Adipose tissue (tissue), 3 donors: ENCODE measurements around the gene CHST11. TPM values are rescaled to one million over a fixed set of nuclear protein-coding genes. Genes with fewer than 3 reads are reported as not detected.
"Not testable (repeated sequence)": the region's sequence is repeated elsewhere in the genome, so short reads cannot be mapped to it uniquely, and the experiment has no call there.

Source experiments
- H3K27ac ChIP-seq: one replicate; pipeline ENCODE4 v1.5.1; 2013; ENCODE audit warnings: low read depth, low read length
- WGBS, 3 donors: extraction: QIAGEN DNeasy Blood & Tissue Kit; methylation state at CpG; one replicate each; pipeline ENCODE4 v1.1.7; 2013; 5-methylcytosine and 5-hydroxymethylcytosine counted together
- polyA plus RNA-seq, 3 donors: library from polyadenylated mRNA; stranded (reverse); fragments of 200-250 nt; gene quantifications; one replicate each; pipeline ENCODE4 v1.2.3, GENCODE V29; 2013
- donor health status: healthy with polysubstance abuse.
- donor health status: Bipolar disorder and iron deficiency.
- donor health status: healthy.

Gene CHST11
- polyA plus RNA-seq, 3 donors: 2.0 to 6.6 (median 3.6) TPM

- no peak overlapping the region for H3K27ac ChIP-seq
- WGBS, 3 donors: 81 to 90% (median 85%) methylated on average over 4 of the region's 4 CpGs
Observed at GRCh38 chr12:104600036-104600712, 143.4 kb downstream of the CHST11 start.

- WGBS, 3 donors: 80 to 93% (median 82%) methylated on average over 6 of the region's 6 CpGs
- H3K27ac ChIP-seq: no peak overlapping the region
Observed at GRCh38 chr12:104600790-104601739, 144.3 kb downstream of the CHST11 start.

GRCh38 chr12:104602406-104602805 lies 145.7 kb downstream of the CHST11 start:
- H3K27ac ChIP-seq: no peak overlapping the region
- WGBS, 3 donors: 94 to 98% (median 97%) methylated on average over 6 of the region's 6 CpGs

GRCh38 chr12:104602896-104603295 lies 146.1 kb downstream of the CHST11 start:
- H3K27ac ChIP-seq: no peak overlapping the region
- WGBS, 3 donors: 88 to 91% (median 90%) methylated on average over 2 of the region's 2 CpGs

GRCh38 chr12:104603545-104603973 lies 146.8 kb downstream of the CHST11 start:
- 93 to 100% (median 95%) methylated on average over 1 of the region's 1 CpG for WGBS, 3 donors
- H3K27ac ChIP-seq: no peak overlapping the region

- 26 to 68% (median 32%) methylated on average over 10 of the region's 10 CpGs for WGBS, 3 donors
- no peak overlapping the region for H3K27ac ChIP-seq
Observed at GRCh38 chr12:104604070-104604994, 147.6 kb downstream of the CHST11 start.

GRCh38 chr12:104604995-104605675 lies 148.4 kb downstream of the CHST11 start:
- WGBS, 3 donors: 81 to 93% (median 93%) methylated on average over 16 of the region's 16 CpGs
- H3K27ac ChIP-seq: no peak overlapping the region

- WGBS, 3 donors: 54 to 81% (median 64%) methylated on average over 10 of the region's 10 CpGs
- no peak overlapping the region for H3K27ac ChIP-seq
Observed at GRCh38 chr12:104605685-104606084, 148.9 kb downstream of the CHST11 start.

GRCh38 chr12:104608998-104609397 lies 152.2 kb downstream of the CHST11 start:
- H3K27ac ChIP-seq: no peak overlapping the region
- WGBS, 3 donors: 39 to 96% (median 96%) methylated on average over 4 of the region's 4 CpGs

- no peak overlapping the region for H3K27ac ChIP-seq
Observed at GRCh38 chr12:104609445-104609844, 152.7 kb downstream of the CHST11 start.

- WGBS, 3 donors: 90 to 91% (median 90%) methylated on average over 6 of the region's 6 CpGs
- H3K27ac ChIP-seq: no peak overlapping the region
Observed at GRCh38 chr12:104610513-104611235, 153.9 kb downstream of the CHST11 start.

GRCh38 chr12:104611671-104612070 lies 154.9 kb downstream of the CHST11 start:
- no peak overlapping the region for H3K27ac ChIP-seq
- WGBS, 3 donors: 92 to 98% (median 97%) methylated on average over 12 of the region's 12 CpGs

- not testable (repeated sequence) for H3K27ac ChIP-seq
- 87 to 93% (median 90%) methylated on average over 3 of the region's 3 CpGs for WGBS, 3 donors
Observed at GRCh38 chr12:104613372-104613771, 156.6 kb downstream of the CHST11 start.

- 52 to 69% (median 62%) methylated on average over 12 of the region's 12 CpGs for WGBS, 3 donors
- no peak overlapping the region for H3K27ac ChIP-seq
Observed at GRCh38 chr12:104615048-104615561, 158.4 kb downstream of the CHST11 start.

- H3K27ac ChIP-seq: no peak overlapping the region
- 77 to 85% (median 83%) methylated on average over 5 of the region's 5 CpGs for WGBS, 3 donors
Observed at GRCh38 chr12:104618691-104619090, 161.9 kb downstream of the CHST11 start.

GRCh38 chr12:104619305-104619704 lies 162.6 kb downstream of the CHST11 start:
- 73 to 94% (median 90%) methylated on average over 7 of the region's 7 CpGs for WGBS, 3 donors
- no peak overlapping the region for H3K27ac ChIP-seq

GRCh38 chr12:104620837-104621531 lies 164.2 kb downstream of the CHST11 start:
- H3K27ac ChIP-seq: no peak overlapping the region
- WGBS, 3 donors: 70 to 74% (median 73%) methylated on average over 5 of the region's 5 CpGs
